GM12878 (cell line): ENCODE measurements around the gene SLC15A4. TPM values are rescaled to one million over a fixed set of nuclear protein-coding genes. Genes with fewer than 3 reads are reported as not detected.

Source experiments
- ATAC-seq: fragments of 200-7000 bp; cut with Tn5 transposase; 3 replicates; pipeline ENCODE4 v1.9.1; 2020; ENCODE audit warnings: mild to moderate bottlenecking, moderate library complexity
- BruUV-seq: library from RNA; stranded (reverse); fragments of 400-500 nt; replicated peaks from 2 replicates; lab custom pipeline; 2021; lab: Mats Ljungman, UMichigan
- CTCF ChIA-PET: fragments of 300-600 bp; sonication (Branson Sonifier 250); formaldehyde crosslinking; extraction: SDS; loops from one replicate; lab custom pipeline; 2021; ENCODE audit warnings: inconsistent platforms; lab: Yijun Ruan, JAX
- POLR2A ChIA-PET: fragments of 350-600 bp; formaldehyde crosslinking; extraction: SDS; loops from one replicate; lab custom pipeline; 2021; ENCODE audit warnings: inconsistent platforms; lab: Charles Lee
- RAD21 ChIA-PET: fragments of 300-600 bp; sonication (Branson Sonifier 250); formaldehyde crosslinking; loops from one replicate; lab custom pipeline; 2023; ENCODE audit warnings: antibody characterized with exemption; ENCODE audit not compliant: unreplicated experiment; lab: Charles Lee
- SMC1A ChIA-PET: fragments of 300-600 bp; sonication (Branson Sonifier 250); formaldehyde crosslinking; loops from one replicate; lab custom pipeline; 2023; ENCODE audit not compliant: unreplicated experiment, uncharacterized antibody; lab: Charles Lee
- DNase-seq: peaks from one replicate; pipeline ENCODE4 v3.0.0-alpha.2; 2011; ENCODE audit warnings: low read depth, low spot score
- FAIRE-seq: peaks from 3 replicates; lab custom pipeline; 2011; peaks lifted over from hg19 to GRCh38; lab: Jason Lieb, UNC
- H2AFZ ChIP-seq: 2 replicates; pipeline ENCODE4 v1.6.0; 2011; ENCODE audit warnings: low read depth, low read length, control low read depth; ENCODE audit not compliant: control insufficient read depth
- H3K27ac ChIP-seq: 2 replicates; pipeline ENCODE4 v1.5.1; 2011; ENCODE audit warnings: control low read depth; ENCODE audit not compliant: control insufficient read depth, insufficient read depth
- H3K27me3 ChIP-seq, 2 experiments: replicated peaks in 1 of 2; 2 replicates each; pipeline versions ENCODE4 v1.6.0 to v1.6.1; 2011; ENCODE audit warnings: low read length in 1 of 2; ENCODE audit not compliant: control insufficient read depth in 2 of 2, insufficient read depth in 2 of 2
- H3K36me3 ChIP-seq, 2 experiments: 2 replicates each; pipeline ENCODE4 v1.5.1; 2011; ENCODE audit warnings: low read length in 1 of 2; ENCODE audit not compliant: control insufficient read depth in 2 of 2, insufficient read depth in 2 of 2
- H3K4me1 ChIP-seq: 2 replicates; pipeline ENCODE4 v1.6.1; 2011; ENCODE audit warnings: mild to moderate bottlenecking, low read length, moderate library complexity, mixed read lengths; ENCODE audit not compliant: control insufficient read depth, insufficient read depth
- H3K4me2 ChIP-seq: 2 replicates; pipeline ENCODE4 v1.6.0; 2011; ENCODE audit warnings: control low read depth; ENCODE audit not compliant: control insufficient read depth, insufficient read depth
- H3K4me3 ChIP-seq: fragments of 200-600 bp; sonication (generic); 2 replicates; pipeline ENCODE4 v1.5.1; 2016
- H3K79me2 ChIP-seq: 2 replicates; pipeline ENCODE4 v1.6.0; 2011; ENCODE audit warnings: low read length; ENCODE audit not compliant: control insufficient read depth, insufficient read depth
- H3K9ac ChIP-seq: 2 replicates; pipeline ENCODE4 v1.8.0; 2011; ENCODE audit warnings: low read length, control low read depth, mixed read lengths; ENCODE audit not compliant: control insufficient read depth, insufficient read depth
- H3K9me3 ChIP-seq: replicated peaks from 3 replicates; pipeline ENCODE4 v1.5.1; 2011; ENCODE audit warnings: mild to moderate bottlenecking, low read length; ENCODE audit not compliant: control insufficient read depth, insufficient read depth
- H4K20me1 ChIP-seq: 2 replicates; pipeline ENCODE4 v1.6.0; 2011; ENCODE audit not compliant: control insufficient read depth, insufficient read depth
- CHD1 ChIP-seq: IDR thresholded peaks from 2 replicates; pipeline ENCODE4 v1.6.1; 2012; ENCODE audit warnings: low read depth, low read length, improper control_type of control experiment
- MEF2A ChIP-seq: IDR thresholded peaks from 2 replicates; pipeline ENCODE4 v1.6.1; 2011; ENCODE audit warnings: low read depth, mild to moderate bottlenecking, low read length, moderate library complexity; ENCODE audit not compliant: insufficient read depth
- POLR2AphosphoS5 ChIP-seq: IDR thresholded peaks from 2 replicates; pipeline ENCODE4 v1.6.1; 2011; ENCODE audit warnings: mild to moderate bottlenecking, low read length, inconsistent platforms
- POU2F2 ChIP-seq: IDR thresholded peaks from 3 replicates; pipeline ENCODE4 v1.6.1; 2011; ENCODE audit warnings: low read depth, mild to moderate bottlenecking, low read length, borderline replicate concordance
- TARDBP ChIP-seq: IDR thresholded peaks from 2 replicates; pipeline ENCODE4 v1.6.1; 2016; ENCODE audit warnings: borderline replicate concordance
- ZNF384 ChIP-seq: IDR thresholded peaks from 2 replicates; pipeline ENCODE4 v1.6.1; 2012; ENCODE audit warnings: low read depth, mild to moderate bottlenecking, low read length, improper control_type of control experiment, borderline replicate concordance
- WGBS: methylation state at CpG from one replicate; pipeline ENCODE4 v1.1.6; 2016; ENCODE audit warnings: low lambda C conversion rate; ENCODE audit not compliant: insufficient replicate concordance, insufficient coverage; ENCODE audit errors: missing lambda C conversion rate; 5-methylcytosine and 5-hydroxymethylcytosine counted together
- in situ Hi-C: fragments of 300-500 bp; cut with MboI; formaldehyde crosslinking; loops from 9 replicates; pipeline ENCODE4 v1.14.3; 2018; ENCODE audit warnings: mixed read lengths
- intact Hi-C: fragments of 100-400 bp; cut with micrococcal nuclease; formaldehyde crosslinking; loops from one replicate; pipeline ENCODE4 v1.14.2; 2022; ENCODE audit not compliant: unreplicated experiment
- polyA plus RNA-seq, 11 experiments: library from polyadenylated mRNA; depleted of rRNA in 4 of 11; unstranded in 6 of 11; stranded (reverse) in 5 of 11; fragments of >200 nt; fragmentation: Nextera tagmentation in 4 of 11; fragmentation: Illumina TruSeq in 1 of 11; extraction: Ambion mirVana in 4 of 11; extraction: Trizol in 1 of 11; gene quantifications; 1 replicate in 1 of 11; 2 replicates in 10 of 11; pipeline versions ENCODE4 v1.2.1 to v1.2.3, GENCODE V29; 2011 to 2016; ENCODE audit warnings: inconsistent platforms in 2 of 11, missing spikeins in 2 of 11, low read depth in 1 of 11
- total RNA-seq, 4 experiments: library from RNA; depleted of rRNA in 3 of 4; stranded (reverse); fragments of >200 nt in 3 of 4; fragmentation: Illumina TruSeq in 1 of 4; extraction: Trizol in 1 of 4; gene quantifications; 2 replicates each; pipeline versions ENCODE4 v1.2.1 to v1.2.3, GENCODE V29; 2013 to 2021
- TF ChIP-seq, protein P1 (sequence below): fragments of 450-650 bp; IDR thresholded peaks from 2 replicates; pipeline ENCODE4 v1.6.1; 2018; ENCODE audit warnings: borderline replicate concordance, mild to moderate bottlenecking; ENCODE audit not compliant: partially characterized antibody
- TF ChIP-seq, protein P2 (sequence below): fragments of 450-650 bp; formaldehyde crosslinking; IDR thresholded peaks from 2 replicates; pipeline ENCODE4 v1.5.0; 2022; ENCODE audit warnings: mild to moderate bottlenecking, missing genetic modification characterization
- TF ChIP-seq, protein P3 (sequence below): IDR thresholded peaks from 2 replicates; pipeline ENCODE4 v1.6.1; 2012; ENCODE audit warnings: low read depth, low read length, improper control_type of control experiment
- TF ChIP-seq, protein P4 (sequence below): IDR thresholded peaks from 2 replicates; pipeline ENCODE4 v1.6.1; 2011; ENCODE audit warnings: mild to moderate bottlenecking, low read depth, low read length, moderate library complexity; ENCODE audit not compliant: insufficient replicate concordance
- TF ChIP-seq, protein P5 (sequence below): fragments of 150-350 bp; IDR thresholded peaks from 2 replicates; pipeline ENCODE4 v1.6.1; 2016; ENCODE audit warnings: low read depth, low read length

SLC15A4 gene
- total and polyA plus RNA-seq, 10 of the 15 experiments (the other 5 are each of a cell fraction or from before 2014, with no cell fraction given), result 12.7 to 257 (median 36.6) TPM

DNA sequence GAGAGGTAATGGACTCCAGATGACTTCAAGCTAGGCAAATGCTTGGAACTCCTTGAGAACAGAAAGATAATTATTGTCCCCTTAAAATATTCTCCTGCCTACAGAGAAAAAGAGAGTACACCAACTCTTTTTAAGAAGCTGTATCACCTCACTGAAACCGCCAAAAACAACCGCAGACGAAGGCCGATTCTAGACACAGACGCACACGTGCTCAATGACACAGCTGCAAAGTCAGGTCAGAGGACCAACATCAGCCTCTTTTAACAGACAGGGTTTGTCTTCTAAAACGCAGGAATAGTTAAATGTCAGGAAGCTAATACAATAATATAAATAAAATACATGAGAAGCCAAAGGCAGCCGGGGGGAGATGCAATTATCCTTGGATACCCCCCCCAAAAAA, 19.0 kb downstream of the SLC15A4 start:
- no peak overlapping the region for H3K9ac ChIP-seq
- H3K4me1 ChIP-seq, result peaks cover 28% of the 10 kb centered on the region
- no peak for FAIRE-seq
- H3K27me3 ChIP-seq, result no peaks in the 10 kb centered on the region
- 0 out of 2 replicates have a peak overlapping the region, but pooled peaks have one; percentile 6 for H3K27ac ChIP-seq
- H3K4me2 ChIP-seq, result no peak overlapping the region
- intact Hi-C loops, result no loop called here
- H3K36me3 ChIP-seq, result peaks cover 30 to 68% of the 10 kb centered on the region in 2 experiments
- no peak for ATAC-seq
- in situ Hi-C loops, result no loop called here
- no peaks in the 10 kb centered on the region; the same call in 2 of the 3 replicates for H3K9me3 ChIP-seq
- no peak overlapping the region for H2AFZ ChIP-seq
- no peak for DNase-seq
- RAD21 ChIA-PET, result interaction anchor here (1.2 to 2.7 kb wide), 4 partner anchors 8 to 26 kb away, joined by 3 to 12 read pairs (median 6); no protein-coding TSS in a partner anchor
- SMC1A ChIA-PET, result interaction anchor here (0.7 to 2.8 kb wide), 10 partner anchors 8 to 29 kb away, joined by 3 to 16 read pairs (median 6); no protein-coding TSS in a partner anchor
- BruUV-seq, result no TSS peak
- POLR2A ChIA-PET, result interaction anchor here (0.8 to 12.9 kb wide), 8 partner anchors 9 to 25 kb away, joined by 3 to 253 read pairs (median 5); partner anchors contain the start of gene SLC15A4
- CTCF ChIA-PET, result interaction anchor here (1.8 kb wide), 2 partner anchors 15 to 22 kb away, joined by 7 to 9 read pairs; no protein-coding TSS in a partner anchor
- WGBS, result 98% methylated on average over 8 of the region's 8 CpGs
- peaks cover 78% of the 10 kb centered on the region for H3K79me2 ChIP-seq
- H4K20me1 ChIP-seq, result peaks cover 3% of the 10 kb centered on the region; the same call in 1 of the 2 replicates
- H3K4me3 ChIP-seq, result no peak overlapping the region
- TF ChIP-seq, protein P1, sequence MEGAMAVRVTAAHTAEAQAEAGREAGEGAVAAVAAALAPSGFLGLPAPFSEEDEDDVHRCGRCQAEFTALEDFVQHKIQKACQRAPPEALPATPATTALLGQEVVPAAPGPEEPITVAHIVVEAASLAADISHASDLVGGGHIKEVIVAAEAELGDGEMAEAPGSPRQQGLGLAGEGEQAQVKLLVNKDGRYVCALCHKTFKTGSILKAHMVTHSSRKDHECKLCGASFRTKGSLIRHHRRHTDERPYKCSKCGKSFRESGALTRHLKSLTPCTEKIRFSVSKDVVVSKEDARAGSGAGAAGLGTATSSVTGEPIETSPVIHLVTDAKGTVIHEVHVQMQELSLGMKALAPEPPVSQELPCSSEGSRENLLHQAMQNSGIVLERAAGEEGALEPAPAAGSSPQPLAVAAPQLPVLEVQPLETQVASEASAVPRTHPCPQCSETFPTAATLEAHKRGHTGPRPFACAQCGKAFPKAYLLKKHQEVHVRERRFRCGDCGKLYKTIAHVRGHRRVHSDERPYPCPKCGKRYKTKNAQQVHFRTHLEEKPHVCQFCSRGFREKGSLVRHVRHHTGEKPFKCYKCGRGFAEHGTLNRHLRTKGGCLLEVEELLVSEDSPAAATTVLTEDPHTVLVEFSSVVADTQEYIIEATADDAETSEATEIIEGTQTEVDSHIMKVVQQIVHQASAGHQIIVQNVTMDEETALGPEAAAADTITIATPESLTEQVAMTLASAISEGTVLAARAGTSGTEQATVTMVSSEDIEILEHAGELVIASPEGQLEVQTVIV, result no peak
- TF ChIP-seq, protein P2, sequence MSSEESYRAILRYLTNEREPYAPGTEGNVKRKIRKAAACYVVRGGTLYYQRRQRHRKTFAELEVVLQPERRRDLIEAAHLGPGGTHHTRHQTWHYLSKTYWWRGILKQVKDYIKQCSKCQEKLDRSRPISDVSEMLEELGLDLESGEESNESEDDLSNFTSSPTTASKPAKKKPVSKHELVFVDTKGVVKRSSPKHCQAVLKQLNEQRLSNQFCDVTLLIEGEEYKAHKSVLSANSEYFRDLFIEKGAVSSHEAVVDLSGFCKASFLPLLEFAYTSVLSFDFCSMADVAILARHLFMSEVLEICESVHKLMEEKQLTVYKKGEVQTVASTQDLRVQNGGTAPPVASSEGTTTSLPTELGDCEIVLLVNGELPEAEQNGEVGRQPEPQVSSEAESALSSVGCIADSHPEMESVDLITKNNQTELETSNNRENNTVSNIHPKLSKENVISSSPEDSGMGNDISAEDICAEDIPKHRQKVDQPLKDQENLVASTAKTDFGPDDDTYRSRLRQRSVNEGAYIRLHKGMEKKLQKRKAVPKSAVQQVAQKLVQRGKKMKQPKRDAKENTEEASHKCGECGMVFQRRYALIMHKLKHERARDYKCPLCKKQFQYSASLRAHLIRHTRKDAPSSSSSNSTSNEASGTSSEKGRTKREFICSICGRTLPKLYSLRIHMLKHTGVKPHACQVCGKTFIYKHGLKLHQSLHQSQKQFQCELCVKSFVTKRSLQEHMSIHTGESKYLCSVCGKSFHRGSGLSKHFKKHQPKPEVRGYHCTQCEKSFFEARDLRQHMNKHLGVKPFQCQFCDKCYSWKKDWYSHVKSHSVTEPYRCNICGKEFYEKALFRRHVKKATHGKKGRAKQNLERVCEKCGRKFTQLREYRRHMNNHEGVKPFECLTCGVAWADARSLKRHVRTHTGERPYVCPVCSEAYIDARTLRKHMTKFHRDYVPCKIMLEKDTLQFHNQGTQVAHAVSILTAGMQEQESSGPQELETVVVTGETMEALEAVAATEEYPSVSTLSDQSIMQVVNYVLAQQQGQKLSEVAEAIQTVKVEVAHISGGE (CRISPR knock-in tag), result no peak
- TF ChIP-seq POU2F2, result no peak
- TF ChIP-seq MEF2A, result no peak
- no peak for TF ChIP-seq CHD1
- no peak for TF ChIP-seq ZNF384
- no peak for TF ChIP-seq POLR2AphosphoS5
- TF ChIP-seq, protein P3, sequence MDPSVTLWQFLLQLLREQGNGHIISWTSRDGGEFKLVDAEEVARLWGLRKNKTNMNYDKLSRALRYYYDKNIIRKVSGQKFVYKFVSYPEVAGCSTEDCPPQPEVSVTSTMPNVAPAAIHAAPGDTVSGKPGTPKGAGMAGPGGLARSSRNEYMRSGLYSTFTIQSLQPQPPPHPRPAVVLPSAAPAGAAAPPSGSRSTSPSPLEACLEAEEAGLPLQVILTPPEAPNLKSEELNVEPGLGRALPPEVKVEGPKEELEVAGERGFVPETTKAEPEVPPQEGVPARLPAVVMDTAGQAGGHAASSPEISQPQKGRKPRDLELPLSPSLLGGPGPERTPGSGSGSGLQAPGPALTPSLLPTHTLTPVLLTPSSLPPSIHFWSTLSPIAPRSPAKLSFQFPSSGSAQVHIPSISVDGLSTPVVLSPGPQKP, result no peak
- TF ChIP-seq, protein P4, sequence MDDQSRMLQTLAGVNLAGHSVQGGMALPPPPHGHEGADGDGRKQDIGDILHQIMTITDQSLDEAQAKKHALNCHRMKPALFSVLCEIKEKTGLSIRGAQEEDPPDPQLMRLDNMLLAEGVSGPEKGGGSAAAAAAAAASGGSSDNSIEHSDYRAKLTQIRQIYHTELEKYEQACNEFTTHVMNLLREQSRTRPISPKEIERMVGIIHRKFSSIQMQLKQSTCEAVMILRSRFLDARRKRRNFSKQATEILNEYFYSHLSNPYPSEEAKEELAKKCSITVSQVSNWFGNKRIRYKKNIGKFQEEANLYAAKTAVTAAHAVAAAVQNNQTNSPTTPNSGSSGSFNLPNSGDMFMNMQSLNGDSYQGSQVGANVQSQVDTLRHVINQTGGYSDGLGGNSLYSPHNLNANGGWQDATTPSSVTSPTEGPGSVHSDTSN, result no peak
- no peak for TF ChIP-seq TARDBP
- TF ChIP-seq, protein P5, sequence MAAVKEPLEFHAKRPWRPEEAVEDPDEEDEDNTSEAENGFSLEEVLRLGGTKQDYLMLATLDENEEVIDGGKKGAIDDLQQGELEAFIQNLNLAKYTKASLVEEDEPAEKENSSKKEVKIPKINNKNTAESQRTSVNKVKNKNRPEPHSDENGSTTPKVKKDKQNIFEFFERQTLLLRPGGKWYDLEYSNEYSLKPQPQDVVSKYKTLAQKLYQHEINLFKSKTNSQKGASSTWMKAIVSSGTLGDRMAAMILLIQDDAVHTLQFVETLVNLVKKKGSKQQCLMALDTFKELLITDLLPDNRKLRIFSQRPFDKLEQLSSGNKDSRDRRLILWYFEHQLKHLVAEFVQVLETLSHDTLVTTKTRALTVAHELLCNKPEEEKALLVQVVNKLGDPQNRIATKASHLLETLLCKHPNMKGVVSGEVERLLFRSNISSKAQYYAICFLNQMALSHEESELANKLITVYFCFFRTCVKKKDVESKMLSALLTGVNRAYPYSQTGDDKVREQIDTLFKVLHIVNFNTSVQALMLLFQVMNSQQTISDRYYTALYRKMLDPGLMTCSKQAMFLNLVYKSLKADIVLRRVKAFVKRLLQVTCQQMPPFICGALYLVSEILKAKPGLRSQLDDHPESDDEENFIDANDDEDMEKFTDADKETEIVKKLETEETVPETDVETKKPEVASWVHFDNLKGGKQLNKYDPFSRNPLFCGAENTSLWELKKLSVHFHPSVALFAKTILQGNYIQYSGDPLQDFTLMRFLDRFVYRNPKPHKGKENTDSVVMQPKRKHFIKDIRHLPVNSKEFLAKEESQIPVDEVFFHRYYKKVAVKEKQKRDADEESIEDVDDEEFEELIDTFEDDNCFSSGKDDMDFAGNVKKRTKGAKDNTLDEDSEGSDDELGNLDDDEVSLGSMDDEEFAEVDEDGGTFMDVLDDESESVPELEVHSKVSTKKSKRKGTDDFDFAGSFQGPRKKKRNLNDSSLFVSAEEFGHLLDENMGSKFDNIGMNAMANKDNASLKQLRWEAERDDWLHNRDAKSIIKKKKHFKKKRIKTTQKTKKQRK, result no peak
